Occipital lobe (tissue), 2 donors: ENCODE measurements around the gene TRMT112. TPM values are rescaled to one million over a fixed set of nuclear protein-coding genes. Genes with fewer than 3 reads are reported as not detected.
"Not testable (repeated sequence)": the region's sequence is repeated elsewhere in the genome, so short reads cannot be mapped to it uniquely, and the experiment has no call there.

Experiments used
- DNase-seq: peaks from one replicate; lab custom pipeline; 2025; lab: John Stamatoyannopoulos, UW
- total RNA-seq: library from RNA; depleted of rRNA; stranded (reverse); fragments of >200 nt; gene quantifications from one replicate; pipeline ENCODE4 v1.2.3, GENCODE V29; 2014

Gene TRMT112
- total RNA-seq, 1 donor from 2014 or later = 81.9 TPM

DNA sequence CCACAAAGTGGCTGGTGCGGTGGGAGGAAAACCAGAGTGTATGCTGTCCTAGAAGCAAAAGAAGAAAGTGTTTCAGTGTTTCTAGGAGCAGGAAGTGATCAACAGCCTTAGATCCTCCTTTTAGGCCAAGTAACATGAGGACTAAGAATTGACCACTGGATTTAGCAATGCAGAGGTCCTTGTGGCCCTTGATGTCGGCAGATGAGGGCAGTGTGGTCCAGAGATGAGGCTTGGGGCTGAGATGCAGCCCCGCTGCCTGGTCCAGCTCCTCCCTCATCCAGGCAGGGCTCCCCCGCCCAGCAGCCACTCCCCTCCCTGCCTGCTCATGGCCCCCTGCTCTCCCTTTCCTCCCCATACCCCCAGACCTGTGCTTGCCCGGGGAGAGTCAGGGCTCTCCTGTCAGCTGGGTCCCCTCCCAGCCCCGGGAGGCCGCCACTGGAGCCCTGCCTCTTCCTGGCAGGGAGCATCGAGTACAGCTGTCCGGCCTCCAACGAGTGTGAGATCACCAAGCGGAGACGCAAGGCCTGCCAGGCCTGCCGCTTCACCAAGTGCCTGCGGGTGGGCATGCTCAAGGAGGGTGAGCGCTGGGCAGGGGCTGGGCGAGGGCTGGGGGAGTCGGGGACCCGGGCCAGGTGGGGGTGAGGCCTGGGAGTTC lies 3.7 kb downstream of the TRMT112 start:
- DNase-seq = no peak

GRCh38 chr11:64312947-64313346 lies 4.4 kb downstream of the TRMT112 start:
- no peak for DNase-seq

DNA sequence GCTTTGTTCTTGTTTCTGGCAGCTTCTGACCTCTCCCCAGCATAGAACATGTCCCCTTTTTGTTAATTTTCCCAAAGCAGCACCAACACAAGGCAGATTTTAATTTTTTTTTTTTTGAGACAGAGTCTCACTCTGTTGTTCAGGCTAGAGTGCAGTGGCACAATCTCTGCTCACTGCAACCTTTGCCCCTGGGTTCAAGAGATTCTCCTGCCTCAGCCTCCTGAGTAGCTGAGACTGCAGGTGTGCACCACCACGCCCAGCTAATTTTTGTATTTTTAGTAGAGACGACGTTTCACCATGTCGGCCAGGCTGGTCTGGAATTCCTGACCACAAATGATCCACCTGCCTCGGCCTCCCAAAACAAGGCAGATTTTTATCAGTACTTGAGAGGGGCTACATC lies 9.6 kb downstream of the TRMT112 start:
- not testable (repeated sequence) for DNase-seq

GRCh38 chr11:64306876-64307622 lies 10.3 kb downstream of the TRMT112 start:
- DNase-seq = no peak

GRCh38 chr11:64306563-64306875 lies 10.8 kb downstream of the TRMT112 start:
- no peak for DNase-seq

DNA sequence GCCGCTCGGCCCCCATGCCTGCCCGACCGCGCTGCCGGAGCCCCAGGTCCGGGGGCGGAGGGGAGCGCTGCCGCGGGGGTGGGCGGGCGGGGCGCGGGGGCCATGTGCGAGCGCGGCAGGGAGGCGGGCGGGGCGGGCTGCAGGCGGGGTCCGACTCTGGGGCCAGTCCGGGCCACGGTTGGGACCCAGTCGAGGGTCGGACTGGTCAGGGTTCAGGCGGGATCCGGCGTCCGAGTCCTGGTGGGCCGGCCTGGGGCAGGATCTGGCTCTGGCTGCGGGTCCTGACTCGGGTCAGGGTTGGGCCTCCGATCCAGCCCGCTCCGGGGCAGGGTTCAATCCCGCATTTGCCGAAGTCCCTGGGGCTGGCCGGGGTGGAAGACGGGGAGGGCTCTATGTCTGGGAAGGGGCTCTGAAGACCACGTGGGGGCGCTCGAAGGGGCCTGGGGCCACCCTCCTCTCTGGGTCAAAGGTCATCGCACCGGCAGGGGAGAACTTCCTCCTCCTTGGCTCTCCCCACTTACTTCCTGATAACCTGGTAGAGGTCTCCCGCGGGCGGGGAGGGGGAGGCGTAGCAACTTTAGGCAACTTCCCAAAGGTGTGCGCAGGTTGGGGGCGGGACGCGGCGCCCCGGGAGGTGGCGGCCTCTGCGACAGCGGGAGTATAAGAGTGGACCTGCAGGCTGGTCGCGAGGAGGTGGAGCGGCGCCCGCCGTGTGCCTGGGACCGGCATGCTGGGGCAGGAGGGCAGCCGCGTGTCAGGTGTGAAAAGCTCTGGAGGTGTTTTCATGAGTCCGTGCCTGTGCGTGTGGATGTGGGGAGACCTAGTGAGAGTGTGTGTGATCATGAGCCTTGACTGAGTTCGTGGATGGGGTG lies 11.4 kb downstream of the TRMT112 start:
- peak; percentile 54 for DNase-seq

GRCh38 chr11:64305075-64305690 lies 12.2 kb downstream of the TRMT112 start, which contains the start of gene ESRRA:
TSS of gene ESRRA (plus strand) at chr11:64305524. CDS start at chr11:64307180, 1,656 bp downstream.
- peak; percentile 99 for DNase-seq

- peak; percentile 81 for DNase-seq
Measured at GRCh38 chr11:64304316-64305072, 12.9 kb downstream of the TRMT112 start.

DNA sequence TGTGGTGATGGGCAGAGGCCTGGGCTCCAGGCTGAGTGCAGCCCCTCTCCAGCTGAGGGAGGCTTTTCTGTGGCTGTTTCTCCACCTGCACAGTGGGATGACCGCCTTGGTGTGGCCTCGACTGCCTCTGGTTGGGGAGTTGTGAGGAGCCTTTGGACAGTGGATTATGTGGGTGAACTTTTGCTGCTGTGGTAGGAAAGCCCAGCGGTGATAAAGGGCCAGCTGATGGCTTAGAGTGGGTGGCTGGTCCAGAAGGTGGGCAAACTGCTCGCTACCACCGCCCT lies 13.4 kb downstream of the TRMT112 start:
- DNase-seq = no peak

DNA sequence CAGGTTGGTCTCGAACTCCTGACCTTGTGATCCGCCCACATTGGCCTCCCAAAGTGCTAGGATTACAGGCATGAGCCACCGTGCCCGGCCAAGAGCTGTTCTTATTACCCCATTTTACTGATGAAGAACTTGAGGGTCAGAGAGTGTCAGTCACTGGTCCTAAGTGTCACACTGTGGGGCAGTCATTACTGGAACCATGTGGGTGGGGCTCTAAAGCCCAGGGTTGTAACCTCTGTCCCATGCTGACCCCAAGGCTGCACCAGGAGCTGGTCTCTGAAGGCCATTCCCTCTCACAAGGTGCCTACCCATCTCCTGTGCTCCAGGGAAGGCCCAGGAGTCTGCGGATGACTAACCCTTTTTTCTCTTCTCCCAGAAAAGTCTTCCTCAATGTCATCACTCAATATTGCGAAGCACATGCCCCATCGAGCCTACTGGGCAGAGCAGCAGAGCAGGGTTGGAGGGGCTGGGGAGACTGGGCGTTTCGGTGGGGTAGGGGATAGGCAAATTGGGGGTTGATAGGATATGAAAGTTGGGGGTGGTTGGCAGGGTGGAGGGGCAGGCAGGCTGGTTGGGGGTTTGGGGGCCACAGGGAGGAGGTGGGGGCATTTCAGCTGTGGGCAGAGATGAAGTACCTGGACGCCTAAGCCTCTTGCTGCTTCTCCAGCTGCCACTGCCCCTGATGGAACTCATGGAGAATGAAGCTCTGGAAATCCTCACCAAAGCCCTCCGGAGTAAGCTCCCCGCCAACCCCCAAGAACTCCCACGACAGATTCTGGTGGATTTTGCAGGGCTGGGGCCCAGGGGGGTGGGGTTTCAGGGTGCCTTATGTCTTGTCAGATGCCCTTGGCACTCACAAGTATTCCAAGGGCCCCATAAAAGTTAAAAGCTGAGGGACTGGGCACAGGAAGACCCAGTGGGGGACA lies 14.0 kb downstream of the TRMT112 start:
- no peak for DNase-seq

DNA sequence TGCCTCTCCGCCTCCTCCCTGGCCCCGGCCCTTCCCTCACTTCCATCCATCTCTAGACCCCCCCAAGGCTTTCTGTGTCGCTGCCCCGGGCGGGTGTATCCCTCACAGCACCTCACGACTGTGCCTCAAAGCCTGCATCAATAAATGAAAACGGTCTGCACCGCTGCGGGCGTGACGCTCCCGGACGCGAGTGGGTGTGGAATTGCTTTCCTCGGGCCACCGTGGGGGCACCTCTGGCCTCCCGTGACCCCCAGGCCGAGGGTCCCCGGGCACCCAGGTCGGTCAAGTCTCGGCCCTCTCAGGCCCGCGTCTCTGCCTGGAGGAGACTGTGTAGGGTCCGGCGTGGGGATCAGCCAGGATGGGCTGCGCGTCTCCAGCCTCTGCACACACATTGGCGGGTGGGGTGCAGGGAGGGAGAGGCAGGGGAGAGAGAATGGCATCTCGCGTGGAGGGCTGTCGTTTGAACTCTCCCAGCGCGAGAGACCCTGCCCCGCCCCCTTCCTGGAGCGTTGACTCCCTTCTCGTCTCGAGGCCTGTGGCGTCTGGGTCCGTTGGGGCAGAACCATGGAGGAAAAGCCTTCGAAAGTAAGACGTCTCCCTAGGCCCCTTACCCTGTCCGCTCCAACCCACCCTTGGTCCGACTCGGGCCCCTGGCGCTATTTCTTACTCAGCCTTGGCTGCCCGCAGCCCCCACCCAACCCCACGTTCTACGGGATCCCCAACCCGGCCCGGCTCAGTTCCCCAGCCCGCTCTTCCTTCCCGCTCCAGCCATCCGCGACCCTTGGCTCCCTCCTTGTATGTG lies 17.3 kb downstream of the TRMT112 start, which contains the start of gene CATSPERZ:
Gene CATSPERZ, plus strand, starts transcription at position 512 of the 802 bp plus-strand sequence. Its CDS starts 53 bp downstream, at position 565.
- DNase-seq = no peak

DNA sequence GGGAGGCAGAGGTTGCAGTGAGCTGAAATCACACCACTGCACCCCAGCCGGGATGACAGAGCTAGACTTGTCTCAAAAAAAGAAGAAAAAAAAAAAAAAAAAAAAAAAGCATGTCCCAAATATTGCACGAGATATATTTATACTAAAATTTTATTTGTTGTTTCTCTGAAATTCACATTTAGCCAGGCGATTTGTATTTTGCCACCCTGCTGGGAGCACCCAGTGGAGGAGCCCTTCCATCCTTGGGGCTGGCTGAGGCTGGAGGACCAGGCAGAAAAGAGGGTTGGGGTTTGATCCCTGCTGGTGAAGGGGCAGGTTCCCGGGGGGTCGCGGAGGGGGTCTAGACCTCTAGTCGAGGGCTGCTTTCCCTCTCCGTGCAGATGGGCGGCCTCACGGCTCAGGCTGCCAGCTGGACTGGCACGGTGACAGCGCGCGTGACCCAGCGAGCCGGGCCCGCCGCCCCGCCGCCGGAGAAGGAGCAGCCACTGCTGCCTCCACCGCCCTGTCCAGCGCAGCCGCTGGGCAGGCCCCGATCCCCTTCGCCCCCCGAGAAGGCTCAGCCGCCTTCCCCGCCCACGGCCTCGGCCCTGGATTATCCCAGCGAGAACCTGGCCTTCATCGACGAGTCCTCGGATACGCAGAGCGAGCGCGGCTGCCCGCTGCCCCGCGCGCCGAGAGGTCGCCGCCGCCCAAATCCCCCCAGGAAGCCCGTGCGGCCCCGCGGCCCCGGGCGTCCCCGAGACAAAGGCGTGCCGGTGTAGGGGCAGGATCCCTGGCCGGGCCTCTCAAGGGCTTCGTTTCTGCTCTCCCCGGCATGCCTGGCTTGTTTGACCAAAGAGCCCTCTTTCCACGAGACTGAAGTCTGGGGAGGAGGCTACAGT lies 18.2 kb downstream of the TRMT112 start:
- peak; percentile 47 for DNase-seq

DNA sequence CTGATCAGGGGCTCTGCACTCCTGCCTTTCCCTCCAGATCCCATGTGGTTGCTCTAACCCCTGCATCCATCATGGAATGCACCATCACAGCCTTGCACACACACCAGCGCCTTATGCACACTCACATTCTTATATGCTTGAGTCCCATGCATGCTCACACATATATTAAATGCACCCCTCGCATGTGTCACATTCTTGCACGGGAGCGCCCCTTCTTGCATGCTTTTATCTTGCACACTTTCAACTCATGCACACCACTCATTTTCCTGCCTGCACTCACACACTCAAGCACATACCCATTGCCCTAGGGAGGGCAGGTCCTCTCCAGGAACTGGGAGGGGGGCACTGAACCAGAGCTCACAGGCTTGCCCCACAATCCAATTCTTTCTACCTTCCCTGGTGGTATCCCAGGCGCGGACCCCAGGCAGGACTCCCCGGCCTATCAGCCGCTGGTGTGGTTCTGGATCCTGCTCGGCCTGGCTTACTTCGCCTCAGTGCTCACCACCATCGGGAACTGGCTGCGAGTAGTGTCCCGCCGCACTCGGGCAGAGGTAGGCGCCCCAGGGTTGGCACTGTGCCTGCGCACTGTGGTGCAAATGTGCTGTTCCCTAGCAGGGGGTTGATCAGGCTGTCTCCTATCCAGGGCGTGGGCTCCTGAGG lies 19.5 kb downstream of the TRMT112 start:
- DNase-seq = no peak

GRCh38 chr11:64296830-64297698 lies 20.3 kb downstream of the TRMT112 start:
- no peak for DNase-seq

DNA sequence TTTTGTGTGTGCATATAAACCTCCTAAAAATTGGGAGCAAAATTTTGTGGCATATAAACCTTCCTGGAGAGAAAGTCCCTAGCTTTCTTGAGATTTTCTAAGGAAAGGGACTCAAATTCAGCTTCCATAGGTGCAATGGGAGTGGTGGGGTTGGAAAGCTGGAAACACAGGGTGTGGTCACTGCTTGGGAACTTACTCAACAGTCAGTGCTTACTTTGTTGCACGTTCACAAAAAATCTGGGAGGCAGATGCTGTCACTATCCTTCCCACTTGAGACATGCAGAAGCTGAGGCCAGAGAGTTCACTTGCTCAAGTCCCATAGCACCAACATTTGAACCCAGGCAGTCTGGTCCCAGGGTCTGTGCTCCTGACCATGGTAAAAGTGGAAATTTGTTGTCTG lies 21.1 kb downstream of the TRMT112 start:
- no peak for DNase-seq

- DNase-seq = no peak
Measured at GRCh38 chr11:64295760-64296159, 21.6 kb downstream of the TRMT112 start.

- DNase-seq = no peak
Measured at GRCh38 chr11:64294774-64295173, 22.6 kb downstream of the TRMT112 start.
